ENCODE data around the gene PPFIBP2. TPM values are rescaled to one million over a fixed set of nuclear protein-coding genes. Genes with fewer than 3 reads are reported as not detected.
A peak's percentile ranks its signal among the peaks of the same experiment; 100 is the strongest.

The PPFIBP2 gene
- total RNA-seq, 1 donor from 2014 or later, result 63.8 TPM

DNA sequence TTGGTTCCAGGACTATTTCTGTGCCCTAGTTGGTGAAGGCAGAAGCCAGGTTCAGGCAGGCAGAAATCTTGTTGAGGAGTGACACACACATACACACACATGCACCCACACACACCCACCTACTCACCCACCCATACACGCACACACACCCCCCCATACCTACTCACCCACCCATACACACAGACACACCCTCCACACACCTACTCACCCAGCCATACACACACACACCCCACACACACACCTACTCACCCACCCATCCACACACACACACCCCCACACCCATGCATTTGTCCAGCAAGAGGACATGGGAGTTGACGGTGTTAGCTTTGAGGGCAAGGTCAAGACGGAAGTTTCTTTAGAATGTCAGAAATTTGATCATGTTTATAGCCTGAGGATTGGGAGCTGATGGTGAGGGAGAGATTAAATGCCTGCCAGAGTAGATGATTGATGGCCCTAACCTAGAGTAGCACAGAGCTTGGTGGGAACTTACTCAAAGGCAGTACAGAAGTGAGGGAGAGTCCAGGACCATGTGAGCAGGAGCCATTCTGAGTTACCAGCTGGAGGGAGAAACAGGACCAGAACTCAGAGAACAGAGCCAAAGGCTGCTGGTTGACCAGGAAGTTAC is 90.6 kb downstream of the PPFIBP2 start:
- DNase-seq, result no peak

DNA sequence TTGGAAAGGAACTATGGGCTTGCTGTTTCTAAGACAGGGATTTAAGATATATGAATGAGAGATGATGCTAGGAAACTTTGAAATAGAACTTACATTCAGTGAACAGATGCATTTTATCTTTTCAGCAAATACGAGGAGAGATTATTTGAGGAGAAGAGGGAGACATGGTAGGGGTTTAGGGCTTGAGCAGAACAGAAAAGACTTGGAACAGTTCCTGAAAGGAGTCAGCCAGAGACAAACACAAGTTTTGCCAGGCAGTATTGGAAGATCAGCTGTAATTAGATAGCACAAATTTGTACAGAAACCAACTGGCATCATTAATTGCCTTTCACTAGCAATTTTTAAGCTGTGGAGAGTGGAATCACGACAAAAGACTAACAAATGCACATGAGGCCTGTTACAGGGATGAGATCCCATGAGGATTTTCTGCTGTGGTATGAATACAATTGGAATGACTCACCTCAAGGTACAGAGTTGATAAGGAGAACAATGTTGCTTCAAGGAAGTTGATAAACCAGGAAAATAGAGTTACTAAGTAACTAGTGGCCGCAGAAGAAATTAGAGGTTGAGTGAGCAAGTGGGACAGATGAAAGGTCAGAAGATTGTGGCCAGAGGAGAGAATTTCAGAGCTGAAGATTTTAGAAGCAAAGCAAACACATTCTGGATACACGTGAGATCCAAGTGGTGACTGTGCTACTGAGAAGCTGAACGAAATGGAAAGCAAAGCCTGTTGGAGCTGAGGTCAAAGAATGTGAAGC is 91.6 kb downstream of the PPFIBP2 start:
- DNase-seq, result no peak

DNA sequence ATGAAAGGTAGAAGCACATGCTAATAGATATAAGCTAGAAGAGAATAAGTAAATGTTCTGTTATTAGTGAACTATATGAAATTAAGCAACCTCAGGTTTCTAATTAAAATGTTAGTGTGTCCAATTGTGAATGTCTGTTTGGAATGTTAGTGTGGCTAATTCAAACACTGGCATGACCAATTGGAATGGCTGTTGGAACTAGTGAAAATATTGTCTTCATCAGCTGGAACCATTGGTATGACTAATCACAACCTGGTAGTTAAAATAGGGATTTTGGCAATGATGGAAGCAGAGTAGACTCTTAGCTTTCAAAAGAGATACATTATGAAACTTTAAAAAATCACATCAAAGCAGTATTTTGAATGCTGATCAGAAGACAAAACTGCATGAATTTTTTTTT is 92.7 kb downstream of the PPFIBP2 start:
- no peak for DNase-seq

- DNase-seq, result no peak
These were observed 95.2 kb downstream of the PPFIBP2 start for GRCh38 chr11:7609015-7609414.

GRCh38 chr11:7609521-7609920 is 95.7 kb downstream of the PPFIBP2 start:
- DNase-seq, result no peak

DNA sequence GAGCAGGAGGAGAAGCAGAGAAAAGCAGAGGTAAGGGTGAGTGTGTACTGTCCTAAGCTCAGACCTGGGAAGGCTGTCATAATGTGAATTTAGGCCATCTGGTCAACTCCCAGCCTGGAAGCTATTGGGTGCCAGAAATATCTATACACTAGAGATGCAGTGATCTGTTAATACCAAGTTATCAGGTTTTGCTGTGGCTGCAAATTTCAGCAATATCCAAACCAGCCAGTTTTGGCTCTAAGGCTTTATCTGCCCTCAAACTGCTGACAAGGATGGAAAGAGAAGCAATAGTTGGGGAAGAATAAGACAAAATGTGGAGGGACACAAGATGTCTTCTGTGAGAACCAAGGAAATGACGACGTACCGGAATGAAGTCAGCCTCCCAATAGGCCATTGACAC is 96.6 kb downstream of the PPFIBP2 start:
- no peak for DNase-seq

- no peak for DNase-seq
These were observed 97.6 kb downstream of the PPFIBP2 start for GRCh38 chr11:7611411-7611810.

DNA sequence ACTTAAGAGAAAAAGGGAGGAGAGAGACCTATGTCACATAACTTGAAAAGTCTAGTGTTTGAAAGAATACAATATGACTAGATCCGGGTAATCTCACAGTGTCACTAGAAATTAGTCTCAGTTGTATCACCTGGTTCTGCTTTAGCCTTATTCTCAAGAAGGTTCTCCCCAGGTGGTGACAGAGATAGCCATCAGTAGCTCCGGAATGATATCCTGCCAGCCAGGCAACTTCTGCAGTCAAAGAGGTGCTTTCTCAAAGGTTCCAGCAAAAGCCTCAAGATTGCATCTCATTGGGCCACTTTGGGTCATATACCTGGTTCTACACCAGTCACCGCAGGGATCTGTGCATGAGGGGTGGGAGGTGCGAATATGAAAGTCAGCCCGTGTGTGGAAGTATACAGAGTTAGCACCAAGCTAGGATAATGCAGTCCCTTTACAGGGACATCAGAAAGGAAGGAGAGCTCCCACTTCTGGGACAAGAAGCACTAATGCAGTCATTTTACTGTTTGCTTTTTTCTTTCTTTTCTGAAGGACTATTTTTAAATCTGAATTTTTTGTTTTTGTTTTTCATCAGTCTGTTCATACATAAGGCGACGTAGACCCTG is 98.4 kb downstream of the PPFIBP2 start:
- no peak for DNase-seq

DNA sequence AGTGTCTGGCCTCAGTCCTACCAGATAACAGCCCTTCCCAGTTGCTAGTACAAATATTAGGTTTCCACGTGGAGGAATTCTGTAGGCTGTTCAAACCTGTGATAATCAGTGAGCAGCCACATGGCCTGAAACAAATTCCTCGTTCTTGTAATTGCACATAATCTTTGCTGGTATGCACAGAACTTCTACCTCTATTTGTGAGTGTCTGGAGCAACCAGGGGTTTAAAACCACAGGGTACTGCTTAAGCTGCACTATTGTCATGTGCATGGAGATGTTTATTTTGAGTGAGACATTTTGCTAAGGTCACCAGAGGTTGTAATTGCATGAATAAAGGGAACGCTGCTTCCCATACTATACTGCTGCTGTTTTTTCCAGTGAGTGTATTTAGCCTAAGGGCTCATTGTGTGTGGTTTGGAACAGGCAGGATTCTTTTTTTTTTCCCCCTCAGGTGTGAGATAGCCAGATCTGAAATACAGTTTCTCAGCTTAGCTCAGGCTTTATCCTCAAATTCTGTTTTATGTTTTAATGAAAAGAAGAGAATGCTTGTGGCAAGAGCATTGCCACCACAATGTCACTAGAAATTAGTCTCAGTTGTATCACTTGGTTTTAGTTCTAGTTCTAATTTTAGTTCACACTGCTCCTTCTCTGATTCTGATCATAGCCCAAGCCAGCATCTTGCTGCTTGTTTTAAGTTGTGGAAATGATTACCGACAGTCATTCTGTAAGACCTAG is 99.0 kb downstream of the PPFIBP2 start:
- no peak for DNase-seq

DNA sequence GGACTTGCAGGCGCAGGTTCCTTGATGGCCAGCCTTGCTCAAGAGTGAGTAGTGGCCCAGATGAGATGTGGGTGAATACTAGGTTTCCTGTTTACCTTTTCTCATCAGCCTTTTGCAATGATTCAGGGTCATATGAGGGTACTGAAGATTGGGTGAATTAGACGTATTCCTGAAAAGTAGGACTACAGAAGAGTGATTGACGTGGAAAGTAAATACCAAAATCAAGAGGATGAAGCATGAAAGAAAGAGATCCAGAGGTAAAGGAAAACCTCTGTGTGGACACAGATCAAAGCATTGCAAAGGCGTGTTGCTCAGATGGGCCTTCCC is 99.6 kb downstream of the PPFIBP2 start:
- no peak for DNase-seq

DNA sequence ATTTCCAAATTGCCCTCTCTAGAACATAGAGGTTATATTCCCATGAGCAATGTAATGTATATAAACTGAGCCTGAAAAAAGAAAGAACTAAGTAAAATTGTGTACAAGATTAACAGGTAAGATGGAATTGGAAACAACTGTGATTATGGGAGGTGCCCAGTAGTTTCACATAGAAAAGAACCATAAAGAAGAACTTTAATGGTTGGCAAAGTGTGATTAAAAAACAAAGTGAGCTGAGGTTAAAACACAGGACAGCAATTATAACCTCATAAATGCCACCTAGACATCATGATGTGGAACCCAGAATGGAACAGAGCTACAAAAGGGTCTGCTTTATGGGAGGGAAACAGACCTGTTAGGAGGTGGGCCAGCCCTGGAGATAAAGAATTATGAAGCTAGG is 100.9 kb downstream of the PPFIBP2 start:
- no peak for DNase-seq

- no peak for DNase-seq
These were observed 103.2 kb downstream of the PPFIBP2 start for GRCh38 chr11:7617032-7617431.

DNA sequence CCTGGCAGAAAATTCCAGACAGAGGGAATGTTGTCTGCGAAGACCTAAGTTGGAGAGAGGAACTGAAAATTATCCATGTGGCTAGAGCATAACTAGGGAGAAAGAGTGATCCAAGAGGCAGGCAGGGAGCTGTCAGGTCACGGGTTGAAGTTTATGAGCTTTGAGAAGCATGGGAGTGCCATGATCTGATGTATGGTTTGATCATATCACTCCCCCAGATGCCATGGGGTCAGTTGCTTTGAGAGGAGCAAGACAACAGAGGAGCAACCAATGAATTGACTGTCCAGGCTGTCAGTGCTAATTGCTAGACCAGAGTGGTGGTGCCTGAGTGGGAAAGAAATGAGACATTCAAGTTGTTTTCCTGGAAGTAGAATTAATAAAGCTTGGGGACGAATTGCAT is 105.5 kb downstream of the PPFIBP2 start:
- DNase-seq, result no peak

DNA sequence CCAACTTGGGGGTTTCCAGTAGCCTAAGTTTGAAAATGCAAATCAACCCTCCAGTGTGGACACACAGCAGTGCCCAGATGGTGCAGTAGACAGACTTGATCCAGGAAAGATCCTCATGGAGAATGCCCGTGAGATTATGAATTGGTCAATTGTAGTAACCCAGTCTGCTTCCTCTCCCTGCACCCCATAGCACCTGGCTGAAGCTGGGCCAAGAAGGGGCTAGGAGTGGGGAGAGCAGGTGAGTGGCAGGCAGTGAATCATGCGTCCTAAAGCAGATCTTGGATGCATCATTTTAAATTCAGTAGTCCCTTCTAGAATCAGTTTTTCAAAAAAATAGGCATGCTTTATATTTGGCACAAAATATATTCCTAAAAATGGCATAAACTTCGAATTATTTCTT is 107.3 kb downstream of the PPFIBP2 start:
- DNase-seq, result no peak

DNA sequence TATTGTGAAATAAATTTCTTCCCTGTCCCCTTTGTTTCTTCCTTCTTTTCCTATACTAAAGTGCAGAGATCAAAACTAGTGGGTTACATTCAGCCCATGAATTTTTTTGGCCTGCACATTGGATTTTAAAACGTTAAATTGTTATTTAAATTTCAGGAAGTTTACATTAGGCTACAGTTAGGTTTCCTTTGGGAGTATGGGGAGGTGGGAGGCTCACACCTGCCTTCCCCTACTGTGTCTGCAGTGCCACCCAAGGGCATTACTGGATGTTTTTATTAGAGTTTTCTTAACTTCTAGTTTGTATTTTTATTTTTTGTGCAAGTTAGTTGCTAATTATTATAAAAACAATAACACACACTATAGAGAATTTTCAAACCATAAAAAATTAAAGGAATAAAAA is 107.8 kb downstream of the PPFIBP2 start:
- DNase-seq, result no peak

- no peak for DNase-seq
These were observed 108.9 kb downstream of the PPFIBP2 start for GRCh38 chr11:7622721-7623120.

- no peak for DNase-seq
These were observed 114.9 kb downstream of the PPFIBP2 start for GRCh38 chr11:7628660-7629059.

GRCh38 chr11:7630002-7630401 is 116.2 kb downstream of the PPFIBP2 start:
- no peak for DNase-seq

DNA sequence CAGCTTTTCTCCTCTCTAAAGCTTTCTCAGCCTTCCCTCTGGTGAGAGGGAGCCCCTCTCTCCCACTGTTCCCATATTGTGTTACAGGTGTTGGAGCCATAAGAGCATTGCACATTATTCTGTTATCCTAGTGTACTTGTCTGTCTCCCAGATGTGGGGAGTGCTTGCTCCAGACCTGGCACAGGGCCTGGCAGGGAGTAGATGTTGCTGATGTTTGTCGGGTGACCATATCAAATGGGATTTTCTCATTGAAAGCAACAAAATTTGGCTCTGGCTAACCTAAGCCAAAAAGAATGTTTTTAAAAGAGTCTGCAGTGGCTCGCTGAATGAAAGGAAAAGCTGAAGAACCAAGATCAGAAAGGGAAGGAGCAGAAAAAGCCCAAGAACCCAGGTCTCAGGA is 118.4 kb downstream of the PPFIBP2 start:
- DNase-seq, result no peak

DNA sequence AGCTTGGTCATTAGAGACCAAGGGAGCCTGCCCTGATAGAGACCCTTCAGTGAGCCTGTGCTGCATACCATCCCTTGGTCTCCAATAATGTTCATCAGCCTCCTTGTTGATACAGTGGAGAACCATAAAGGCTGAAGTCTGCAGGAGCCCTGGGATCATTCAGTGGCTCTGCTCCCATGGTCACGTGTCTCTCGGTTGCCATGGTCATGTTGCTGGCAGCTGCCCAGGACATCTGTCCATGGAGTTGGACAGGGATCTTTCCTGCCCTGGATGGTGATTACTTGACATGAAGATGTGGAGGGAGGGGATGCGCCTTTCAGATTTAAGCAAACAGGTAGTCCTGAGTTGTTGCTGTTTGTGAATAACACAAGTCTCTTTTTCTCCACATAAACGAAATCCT is 121.3 kb downstream of the PPFIBP2 start:
- no peak for DNase-seq

DNA sequence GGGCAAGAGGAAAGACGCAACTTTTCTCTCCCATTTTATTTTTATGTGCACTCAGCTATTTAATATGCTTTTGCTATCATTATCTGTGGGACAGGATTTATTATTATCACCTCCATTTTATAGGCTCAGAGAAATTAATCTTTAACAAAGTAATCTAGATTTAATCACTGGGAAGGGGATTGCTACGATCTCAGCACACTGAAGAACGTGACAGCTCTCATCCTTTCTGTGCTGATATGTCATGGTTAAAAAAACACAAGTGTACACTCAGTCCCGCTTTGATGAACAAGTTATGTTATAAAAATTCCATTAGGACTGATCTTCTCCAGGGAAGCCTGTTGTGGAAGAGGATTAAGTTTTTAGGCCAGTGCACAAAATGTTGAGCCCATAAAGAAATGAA is 121.9 kb downstream of the PPFIBP2 start:
- DNase-seq, result no peak

- DNase-seq, result no peak
These were observed 122.6 kb downstream of the PPFIBP2 start for GRCh38 chr11:7636350-7636749.

DNA sequence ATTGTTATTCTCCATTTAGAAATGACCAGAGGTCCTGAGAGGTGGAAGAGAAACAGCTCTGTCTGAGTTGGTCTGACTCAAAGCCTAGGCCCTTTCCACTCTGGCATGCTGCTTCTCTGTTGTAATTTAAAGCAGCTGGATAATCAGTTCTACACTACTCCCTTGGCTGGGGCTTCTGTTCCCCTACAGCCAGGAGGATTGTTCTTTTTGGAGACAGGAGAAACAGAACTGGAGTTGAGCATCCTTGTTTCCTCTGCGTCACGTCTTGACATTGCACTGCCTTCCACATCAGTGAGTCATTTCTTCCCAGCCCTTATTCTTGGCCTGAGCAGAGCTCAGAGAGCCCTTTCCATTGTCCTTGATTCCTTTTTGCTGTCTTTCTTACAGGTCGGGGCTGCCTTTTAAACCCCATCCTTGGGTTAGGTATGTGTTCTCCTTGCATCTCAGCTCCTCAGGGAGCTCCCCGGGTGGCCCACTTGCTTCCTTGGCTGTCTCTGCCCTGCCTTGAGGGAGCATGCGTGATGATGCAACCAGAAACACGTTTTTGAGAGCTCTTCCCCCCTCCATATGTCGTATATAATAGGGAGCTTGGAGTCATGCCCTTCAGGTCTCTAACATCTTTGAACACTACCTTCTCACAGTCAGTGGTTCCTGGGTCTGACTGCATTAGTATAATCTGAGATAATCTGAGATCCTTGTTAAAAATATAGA is 123.8 kb downstream of the PPFIBP2 start:
- DNase-seq, result peak; percentile 56

Data from skin of body (tissue), 2 donors.